NB4 (cell line): ENCODE data around the gene MICAL3.

Source experiments
- DNase-seq: peaks from one replicate; pipeline ENCODE4 v3.0.0; 2010; ENCODE audit warnings: low read depth
- H3K4me3 ChIP-seq: one replicate; pipeline ENCODE4 v1.5.1; 2011; ENCODE audit warnings: mild to moderate bottlenecking, low read depth, low read length, moderate library complexity
- CTCF ChIP-seq: IDR thresholded peaks from one replicate; pipeline ENCODE4 v1.5.1; 2012; ENCODE audit warnings: low read depth, low read length
- MAX ChIP-seq: IDR thresholded peaks from 2 replicates; pipeline ENCODE4 v1.6.1; 2011; ENCODE audit warnings: low read depth, low read length
- MYC ChIP-seq: IDR thresholded peaks from 2 replicates; pipeline ENCODE4 v1.6.1; 2011; ENCODE audit warnings: low read depth, low read length
- POLR2A ChIP-seq: IDR thresholded peaks from 2 replicates; pipeline ENCODE4 v1.6.1; 2011; ENCODE audit warnings: mild to moderate bottlenecking; ENCODE audit not compliant: insufficient read length; ENCODE audit errors: extremely low read depth

MICAL3 gene

DNA sequence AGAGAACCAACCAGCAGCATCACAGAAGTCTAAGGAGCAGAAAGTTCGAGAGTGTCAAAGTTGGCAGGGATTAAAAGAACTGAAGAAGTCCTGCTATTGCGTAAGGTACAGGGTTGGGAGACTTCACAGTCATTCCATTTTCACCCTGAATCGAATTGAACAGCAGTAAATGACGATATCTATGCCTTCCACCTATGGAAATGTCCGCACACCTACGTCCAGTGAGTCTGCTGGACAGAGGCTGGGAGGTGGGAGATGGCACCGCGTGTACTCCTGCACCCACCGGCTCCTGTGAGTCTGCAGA lies 116.7 kb downstream of the MICAL3 start:
- no peak for DNase-seq
- no peak overlapping the region for H3K4me3 ChIP-seq
- TF ChIP-seq POLR2A, result no peak
- no peak for TF ChIP-seq CTCF
- no peak for TF ChIP-seq MAX
- no peak for TF ChIP-seq MYC

GRCh38 chr22:17906978-17907747 lies 117.2 kb downstream of the MICAL3 start:
- DNase-seq, result no peak
- TF ChIP-seq POLR2A (no peak), CTCF (no peak), MYC (no peak), MAX (no peak)
- H3K4me3 ChIP-seq, result no peak overlapping the region

DNA sequence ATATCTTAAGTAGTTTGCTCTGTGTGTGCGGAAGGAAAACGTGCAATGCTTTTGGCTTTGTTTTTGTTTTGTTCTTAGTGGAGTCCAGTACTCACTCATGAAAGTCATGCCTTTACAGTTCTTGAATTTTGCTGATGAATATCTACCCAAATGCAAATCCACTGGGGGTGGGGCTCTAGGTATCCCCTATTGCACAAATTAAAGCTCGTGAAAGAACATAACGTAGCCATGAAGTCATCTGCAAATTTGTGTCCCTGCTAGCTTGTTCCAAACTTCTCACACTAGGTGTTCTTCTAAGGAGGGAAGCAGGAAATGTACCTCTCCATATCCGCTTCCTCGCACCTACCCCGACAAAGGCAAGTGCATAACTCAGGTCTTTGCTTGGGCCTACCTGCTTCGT lies 118.9 kb downstream of the MICAL3 start:
- H3K4me3 ChIP-seq, result no peak overlapping the region
- DNase-seq, result no peak
- TF ChIP-seq MYC (no peak), MAX (no peak), CTCF (no peak), POLR2A (no peak)

DNA sequence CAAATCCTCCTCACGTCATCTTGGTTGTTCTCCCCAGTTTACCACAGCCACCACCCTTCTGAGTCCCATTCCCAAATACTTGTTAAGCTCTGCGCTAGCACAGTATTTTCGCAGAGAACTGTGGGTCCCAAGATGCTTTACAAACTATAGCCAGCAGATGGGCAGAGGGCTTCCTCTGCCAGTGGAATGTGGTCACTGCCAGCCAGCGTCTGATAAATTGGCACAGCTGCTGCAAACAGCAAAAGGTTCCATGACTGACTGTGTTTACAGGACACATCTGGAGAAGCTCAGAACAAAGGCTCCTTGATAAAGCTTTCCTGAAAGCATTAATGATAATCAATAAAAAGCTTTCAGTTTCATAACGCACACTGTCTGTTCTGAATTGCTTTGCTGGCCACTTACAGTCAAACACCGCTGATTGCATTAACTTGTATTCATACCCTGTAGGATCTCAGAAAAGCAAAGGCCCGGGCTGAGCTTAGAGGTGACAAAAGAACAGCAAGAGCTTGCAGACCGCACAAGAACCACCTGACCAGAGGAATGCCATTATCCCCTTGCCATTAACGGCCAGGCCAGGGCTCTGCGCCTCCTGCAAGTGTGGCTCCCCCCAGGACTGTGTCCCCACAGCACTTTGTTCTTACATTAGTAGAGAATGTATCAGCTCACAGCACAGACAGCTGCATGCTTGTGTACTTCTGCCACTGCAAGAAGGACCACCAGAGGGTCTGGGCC lies 120.6 kb downstream of the MICAL3 start:
- H3K4me3 ChIP-seq, result no peak overlapping the region
- DNase-seq, result no peak
- TF ChIP-seq POLR2A (no peak), MYC (no peak), MAX (no peak), CTCF (no peak)

DNA sequence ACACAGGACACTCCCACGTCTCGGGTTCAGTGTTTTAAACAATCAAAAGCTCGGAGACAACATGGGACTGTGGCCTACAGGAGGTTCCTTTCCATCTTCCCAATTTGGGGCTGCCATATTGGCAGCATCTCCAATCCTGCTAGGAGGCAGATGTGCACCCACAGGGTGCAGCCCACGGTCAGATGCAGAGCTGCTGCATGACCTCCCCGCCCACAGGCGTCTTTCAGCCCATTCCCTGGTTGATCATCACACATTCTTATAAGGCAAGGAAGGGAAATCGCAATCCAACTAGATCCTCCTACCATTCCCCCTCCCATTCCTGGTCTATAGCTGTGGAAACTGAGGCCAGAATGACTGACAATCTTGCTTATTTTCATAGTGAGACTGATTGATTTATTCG lies 121.4 kb downstream of the MICAL3 start:
- no peak overlapping the region for H3K4me3 ChIP-seq
- TF ChIP-seq MAX (no peak), CTCF (no peak), POLR2A (no peak), MYC (no peak)
- DNase-seq, result no peak
